HG03159 (cell line): Measurements from ENCODE around the gene ZSCAN25.
"Not testable (repeated sequence)": the region's sequence is repeated elsewhere in the genome, so short reads cannot be mapped to it uniquely, and the experiment has no call there.

Source experiments
- ATAC-seq: cut with Tn5 transposase; IDR thresholded peaks from one replicate; pipeline ENCODE4 v1.9.1; 2021; ENCODE audit warnings: mild to moderate bottlenecking, moderate library complexity; ENCODE audit not compliant: unreplicated experiment

Gene ZSCAN25

GRCh38 chr7:99644431-99644830, 27.7 kb downstream of the ZSCAN25 start:
- ATAC-seq = no peak

GRCh38 chr7:99645590-99645989, 28.8 kb downstream of the ZSCAN25 start:
- ATAC-seq = no peak

DNA sequence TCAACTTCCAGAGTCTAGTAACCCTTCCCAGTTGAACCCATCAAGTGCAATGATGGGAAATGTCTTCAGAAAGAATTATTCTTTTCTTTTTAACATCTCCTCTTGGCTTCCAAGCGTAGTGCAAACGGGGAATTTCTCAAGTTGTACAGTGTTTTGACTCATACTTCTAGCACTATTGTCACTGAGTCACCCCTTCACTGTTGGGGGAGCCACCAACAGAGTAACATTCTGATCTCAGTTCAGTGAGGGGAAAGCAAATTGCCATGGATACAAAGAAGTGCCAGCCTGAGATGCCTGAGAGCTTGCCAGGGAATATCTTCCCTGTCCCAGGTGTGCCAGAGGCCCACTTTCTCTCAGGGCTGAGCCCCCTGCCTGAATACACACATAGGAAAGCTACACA, 32.1 kb downstream of the ZSCAN25 start:
- ATAC-seq = no peak

DNA sequence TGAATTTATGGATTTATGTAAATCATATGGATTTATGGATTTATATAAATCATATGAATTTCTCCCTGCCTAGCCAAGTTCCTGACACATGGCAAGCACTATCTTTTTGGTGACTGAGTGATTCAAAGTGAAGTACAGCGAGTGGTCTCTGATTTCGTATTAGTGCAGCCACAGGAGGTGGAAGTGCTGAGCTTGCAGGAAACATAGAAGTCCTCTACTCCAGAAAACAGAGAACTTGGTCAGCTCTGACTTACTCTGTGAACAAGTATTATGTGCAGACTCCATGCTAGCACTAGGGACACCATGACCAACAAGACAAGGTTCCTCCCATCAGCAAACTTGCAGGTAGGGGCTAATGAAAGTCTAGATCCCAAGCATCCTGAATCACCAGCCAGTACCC, 34.5 kb downstream of the ZSCAN25 start:
- ATAC-seq = no peak

GRCh38 chr7:99652671-99653070, 35.9 kb downstream of the ZSCAN25 start:
- ATAC-seq = no peak

DNA sequence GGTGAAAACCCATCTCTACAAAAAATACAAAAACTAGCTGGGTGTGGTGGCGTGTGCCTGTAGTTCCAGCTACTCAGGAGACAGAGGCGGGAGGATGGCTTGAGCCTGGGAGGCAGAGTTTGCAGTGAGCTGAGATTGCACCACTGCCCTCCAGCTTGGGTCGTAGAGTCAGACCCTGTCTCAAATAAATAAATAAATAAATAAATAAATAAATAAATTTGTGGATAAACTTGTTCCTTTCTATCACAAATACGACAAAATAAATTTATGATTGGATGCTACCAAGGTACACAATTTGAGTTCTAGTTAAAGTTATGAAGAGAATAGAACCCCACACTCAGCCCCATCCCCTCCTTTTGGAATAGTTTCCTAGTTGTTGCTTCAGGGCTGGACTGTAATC, 36.5 kb downstream of the ZSCAN25 start:
- ATAC-seq = not testable (repeated sequence)

DNA sequence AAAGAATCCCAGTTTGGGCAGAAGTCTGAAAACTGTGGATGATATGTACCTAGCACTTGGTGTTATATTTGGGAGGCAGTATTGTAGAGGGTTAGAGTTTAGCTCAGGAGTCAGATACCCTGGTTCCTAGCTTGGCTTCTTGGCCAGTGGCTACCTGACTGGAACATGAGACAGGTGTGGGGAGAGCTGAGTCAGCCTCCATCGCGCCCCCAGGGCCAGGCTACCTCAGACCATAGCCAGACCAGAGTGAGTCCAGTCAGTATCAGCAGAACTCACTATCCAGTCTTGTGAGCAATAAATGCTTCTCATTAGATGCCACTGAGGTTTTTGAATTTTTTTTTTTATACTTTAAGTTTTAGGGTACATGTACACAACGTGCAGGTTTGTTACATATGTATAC, 37.0 kb downstream of the ZSCAN25 start:
- no peak for ATAC-seq

DNA sequence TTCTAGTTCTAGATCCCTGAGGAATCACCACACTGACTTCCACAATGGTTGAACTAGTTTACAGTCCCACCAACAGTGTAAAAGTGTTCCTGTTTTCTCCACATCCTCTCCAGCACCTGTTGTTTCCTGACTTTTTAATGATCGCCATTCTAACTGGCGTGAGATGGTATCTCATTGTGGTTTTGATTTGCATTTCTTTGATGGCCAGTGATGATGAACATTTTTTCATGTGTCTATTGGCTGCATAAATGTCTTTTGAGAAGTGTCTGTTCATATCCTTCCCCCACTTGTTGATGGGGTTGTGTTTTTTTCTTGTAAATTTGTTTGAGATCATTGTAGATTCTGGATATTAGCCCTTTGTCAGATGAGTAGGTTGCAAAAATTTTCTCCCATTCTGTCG, 37.9 kb downstream of the ZSCAN25 start:
- not testable (repeated sequence) for ATAC-seq

DNA sequence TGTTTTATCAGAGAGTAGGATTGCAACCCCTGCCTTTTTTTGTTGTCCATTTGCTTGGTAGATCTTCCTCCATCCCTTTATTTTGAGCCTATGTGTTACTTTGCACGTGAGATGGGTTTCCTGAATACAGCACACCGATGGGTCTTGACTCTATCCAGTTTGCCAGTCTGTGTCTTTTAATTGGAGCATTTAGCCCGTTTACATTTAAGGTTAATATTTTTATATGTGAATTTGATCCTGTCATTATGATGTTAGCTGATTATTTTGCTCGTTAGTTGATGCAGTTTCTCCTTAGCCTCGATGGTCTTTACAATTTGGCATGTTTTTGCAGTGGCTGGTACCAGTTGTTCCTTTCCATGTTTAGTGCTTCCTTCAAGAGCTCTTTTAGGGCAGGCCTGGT, 41.1 kb downstream of the ZSCAN25 start:
- not testable (repeated sequence) for ATAC-seq

DNA sequence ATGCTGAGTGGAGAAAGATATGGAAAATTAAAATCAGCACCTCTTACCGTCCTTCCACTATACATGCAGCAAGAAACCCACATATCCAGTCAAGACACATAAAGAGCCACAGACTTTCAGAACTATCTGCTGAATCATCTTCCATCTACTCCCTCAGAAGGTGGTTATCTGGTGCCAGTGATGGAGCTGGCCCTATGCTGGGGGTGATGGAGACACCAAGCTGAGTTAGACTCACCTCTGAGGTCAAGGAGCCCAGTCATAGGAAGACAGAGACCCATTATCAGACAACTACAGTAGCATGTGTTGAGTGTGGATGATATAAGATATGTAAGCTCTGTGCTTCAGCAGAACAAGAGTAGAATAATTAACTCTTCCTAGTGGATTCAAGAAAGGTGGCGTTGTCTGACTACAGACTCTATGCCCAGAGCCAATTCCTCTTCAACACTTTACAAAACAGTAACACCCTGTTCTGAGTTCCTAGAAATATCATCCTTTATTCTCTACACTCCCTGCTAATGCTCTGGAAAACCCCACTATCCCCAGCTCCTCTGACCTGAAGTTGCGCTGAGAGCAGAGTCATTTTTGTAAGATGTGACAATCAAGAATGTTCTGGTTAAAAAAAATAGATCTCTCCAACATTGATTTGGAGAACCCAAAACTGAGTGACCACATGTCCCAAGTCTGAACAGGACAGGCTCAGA, 48.7 kb downstream of the ZSCAN25 start:
- no peak for ATAC-seq

GRCh38 chr7:99666013-99666395, 49.3 kb downstream of the ZSCAN25 start:
- no peak for ATAC-seq

GRCh38 chr7:99667179-99667578, 50.4 kb downstream of the ZSCAN25 start:
- no peak for ATAC-seq

- no peak for ATAC-seq
Observed at GRCh38 chr7:99668541-99668940, 51.8 kb downstream of the ZSCAN25 start.

DNA sequence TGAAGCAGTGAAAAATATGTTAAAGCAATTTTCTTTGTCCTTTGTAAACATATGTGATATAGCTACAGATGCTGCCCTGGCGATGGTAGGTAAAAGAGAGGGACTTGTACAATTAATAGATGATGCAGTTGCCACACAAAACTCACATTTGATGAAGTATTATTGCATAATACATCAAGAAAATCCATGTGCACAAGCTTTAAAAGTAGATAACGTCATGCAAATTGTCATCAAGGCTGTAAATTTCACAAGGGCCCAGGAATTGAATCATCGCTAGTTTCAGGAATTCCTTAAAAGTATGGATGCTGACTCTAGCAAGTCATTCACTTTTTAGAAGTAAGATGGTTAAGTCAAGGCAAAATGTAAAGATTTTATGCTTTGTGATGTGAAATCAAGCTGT, 53.0 kb downstream of the ZSCAN25 start:
- no peak for ATAC-seq

- ATAC-seq = no peak
Observed at GRCh38 chr7:99672573-99672972, 55.8 kb downstream of the ZSCAN25 start.

- ATAC-seq = no peak
Observed at GRCh38 chr7:99674995-99675742, 58.4 kb downstream of the ZSCAN25 start.

- ATAC-seq = no peak
Observed at GRCh38 chr7:99677013-99677647, 60.4 kb downstream of the ZSCAN25 start.

DNA sequence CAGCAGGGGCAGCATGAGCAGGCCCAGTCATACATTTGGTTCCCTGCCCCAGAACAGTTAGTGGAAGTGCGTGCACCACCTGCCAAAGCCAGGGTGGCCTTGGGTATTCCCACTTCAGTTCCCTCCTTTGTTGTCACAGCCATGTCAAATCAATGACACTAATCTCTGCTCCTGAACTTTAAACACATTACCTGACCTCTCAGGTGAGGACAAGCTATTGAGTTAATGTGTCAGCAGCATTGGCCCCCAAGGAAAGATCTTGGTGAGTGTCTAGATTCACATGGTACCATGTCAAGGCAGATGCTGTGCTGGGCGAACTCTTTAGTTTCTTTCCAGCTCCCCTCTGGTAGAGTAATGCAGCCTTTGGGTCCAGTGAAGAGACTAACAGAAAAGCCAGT, 60.9 kb downstream of the ZSCAN25 start:
- ATAC-seq = no peak

DNA sequence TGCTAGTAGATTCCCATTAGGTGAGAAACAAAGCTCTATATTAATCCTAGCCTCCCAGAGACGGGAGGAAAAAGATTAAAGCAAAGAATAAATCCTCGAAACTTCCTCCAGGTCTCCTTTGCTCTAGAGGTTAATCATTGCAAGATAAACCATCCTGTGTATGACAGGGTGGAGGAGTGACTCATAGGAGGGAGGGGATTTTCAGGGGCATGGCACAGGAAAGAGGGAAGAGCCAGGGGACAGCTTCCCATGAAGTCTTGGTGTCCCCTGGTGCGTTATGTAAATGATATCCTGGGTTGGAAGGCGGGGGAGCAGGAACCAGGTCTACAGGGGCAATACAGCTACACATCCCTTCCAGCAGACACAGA, 62.3 kb downstream of the ZSCAN25 start:
- ATAC-seq = no peak

DNA sequence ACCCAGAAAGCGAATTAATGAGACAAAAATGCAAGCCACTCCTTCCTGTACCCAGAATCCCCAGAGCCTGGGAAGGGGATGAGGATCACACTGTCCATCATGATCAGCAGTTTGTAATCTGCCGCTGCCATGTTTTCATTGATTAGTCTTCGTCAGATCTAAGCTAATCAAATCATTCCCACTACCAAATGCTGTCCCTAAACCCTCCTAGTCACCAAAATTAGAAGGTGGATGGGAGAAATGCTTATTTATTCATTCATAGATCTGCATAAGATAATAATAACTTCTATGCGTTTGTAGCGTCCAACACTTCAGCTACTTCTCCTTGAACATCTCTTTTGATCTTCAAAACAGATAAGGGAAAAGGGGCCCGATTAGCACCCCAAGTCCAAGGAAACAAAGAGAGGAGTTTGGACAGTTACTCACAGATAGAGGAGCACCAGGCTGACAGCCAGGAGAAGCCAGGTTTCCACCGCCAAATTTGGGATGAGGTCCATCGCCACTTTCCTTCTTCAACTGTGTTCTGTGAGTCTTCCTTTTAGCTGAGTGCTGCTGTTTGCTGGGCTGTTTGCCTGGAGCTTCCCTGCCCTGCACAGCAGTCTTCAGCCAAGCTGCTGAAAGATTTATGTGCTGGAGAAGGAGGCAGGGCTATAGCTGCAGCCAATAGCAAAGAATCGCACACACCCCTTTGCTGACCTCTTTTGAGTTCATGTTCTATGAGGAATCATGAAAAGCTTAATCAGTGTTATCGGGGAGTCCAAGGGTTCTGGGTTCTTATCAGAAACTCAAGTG, 62.9 kb downstream of the ZSCAN25 start, which contains the start of gene CYP3A5:
Gene CYP3A5, minus strand, starts transcription at position 597 of the 792 bp plus-strand sequence. Its CDS starts 100 bp downstream, at position 497.
- no peak for ATAC-seq
